GM08714 (cell line): Measurements from ENCODE around the gene CACNA1D.

Experiments
- H3K4me3 ChIP-seq: fragments of 200-500 bp; sonication (Bioruptor generic); 2 replicates; pipeline ENCODE4 v1.5.1; 2014; ENCODE audit warnings: mild to moderate bottlenecking, low read length, inconsistent platforms
- ZNF274 ChIP-seq: IDR thresholded peaks from 2 replicates; pipeline ENCODE4 v1.6.1; 2012; ENCODE audit warnings: mild to moderate bottlenecking, low read depth, low read length

The CACNA1D gene

DNA sequence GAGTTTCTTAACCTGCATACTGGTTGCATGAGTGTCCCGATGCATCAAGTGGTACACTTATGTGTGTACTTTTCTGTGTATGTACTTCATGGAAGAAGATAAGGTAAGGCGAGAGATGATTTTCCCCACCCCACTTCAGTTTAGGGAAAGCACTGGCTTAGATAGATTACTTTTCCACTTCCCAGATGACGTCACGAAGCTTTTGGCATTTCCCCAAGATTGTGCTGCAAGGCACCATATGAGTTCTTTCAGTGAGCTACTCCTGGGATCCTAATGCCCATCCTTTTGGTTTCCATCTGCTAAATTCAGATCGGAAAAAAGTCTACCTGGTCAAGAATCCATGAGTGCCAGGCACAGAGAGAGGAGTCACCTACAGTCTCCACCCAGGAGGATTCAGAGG lies 356.5 kb downstream of the CACNA1D start:
- TF ChIP-seq ZNF274 = no peak
- H3K4me3 ChIP-seq = no peak overlapping the region

DNA sequence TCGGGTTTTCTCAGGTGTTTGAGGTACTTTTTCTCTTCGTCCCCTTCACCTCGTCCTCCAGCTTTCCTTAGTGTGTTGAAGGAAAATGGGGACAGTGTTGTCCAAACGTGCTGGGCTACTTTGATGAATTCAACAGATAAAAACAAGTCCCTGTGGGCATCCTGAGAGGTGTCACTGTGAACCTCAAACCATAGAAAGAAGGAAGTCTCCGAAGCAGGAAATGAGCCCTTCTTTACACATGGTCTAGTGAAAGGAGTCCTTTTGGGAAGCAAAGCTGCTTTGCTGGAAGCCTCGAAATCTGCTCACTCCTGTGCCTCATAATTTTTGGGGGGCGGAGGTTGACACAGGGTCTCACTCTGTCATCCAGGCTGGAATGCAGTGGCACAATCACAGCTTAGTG lies 362.6 kb downstream of the CACNA1D start:
- no peak overlapping the region for H3K4me3 ChIP-seq
- no peak for TF ChIP-seq ZNF274

DNA sequence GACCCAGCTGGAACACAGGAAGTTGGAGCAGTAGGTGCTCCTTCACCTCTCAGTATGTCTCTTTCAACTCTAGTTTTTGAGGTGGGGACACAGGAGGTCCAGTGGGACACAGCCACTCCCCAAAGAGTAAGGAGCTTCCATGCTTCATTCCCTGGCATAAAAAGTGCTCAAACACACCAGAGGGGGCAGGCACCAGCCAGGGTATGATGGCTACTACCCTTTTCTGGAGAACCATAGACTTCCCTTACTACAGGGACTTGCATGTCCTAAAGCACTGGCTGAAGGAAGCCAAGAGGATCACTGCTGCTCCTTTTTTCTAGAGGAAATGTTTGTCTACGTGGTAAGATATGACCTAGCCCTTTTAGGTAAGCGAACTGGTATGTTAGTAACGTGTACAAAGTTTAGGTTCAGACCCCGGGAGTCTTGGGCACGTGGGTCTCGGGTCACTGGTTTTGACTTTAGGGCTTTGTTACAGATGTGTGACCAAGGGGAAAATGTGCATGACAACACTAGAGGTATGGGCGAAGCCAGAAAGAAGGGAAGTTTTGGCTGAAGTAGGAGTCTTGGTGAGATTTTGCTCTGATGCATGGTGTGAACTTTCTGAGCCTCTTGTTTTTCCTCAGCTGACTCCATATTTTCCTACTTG lies 363.8 kb downstream of the CACNA1D start:
- TF ChIP-seq ZNF274 = no peak

DNA sequence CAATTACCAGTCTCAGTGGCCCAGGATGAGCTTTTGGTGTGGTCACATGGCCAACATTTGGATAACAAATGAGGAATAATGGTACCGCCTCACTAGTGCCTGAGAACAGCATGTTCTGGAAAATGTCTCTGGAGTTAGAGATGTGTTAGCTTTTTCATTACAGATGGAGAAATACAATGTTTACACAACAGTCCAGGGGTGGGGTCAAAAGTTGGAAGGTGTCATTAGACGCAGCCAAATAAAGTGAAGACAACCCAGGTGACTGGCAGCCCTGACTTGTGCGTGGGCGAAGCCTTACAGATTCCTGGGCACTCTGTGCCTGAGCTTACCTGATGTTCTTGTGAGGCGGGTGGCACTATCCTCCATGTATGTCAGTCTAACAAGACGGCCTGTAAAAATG lies 364.8 kb downstream of the CACNA1D start:
- H3K4me3 ChIP-seq = no peak overlapping the region
- TF ChIP-seq ZNF274 = no peak

More for the DNA sequence above, 363.8 kb downstream of the CACNA1D start:
- no peak overlapping the region for H3K4me3 ChIP-seq

DNA sequence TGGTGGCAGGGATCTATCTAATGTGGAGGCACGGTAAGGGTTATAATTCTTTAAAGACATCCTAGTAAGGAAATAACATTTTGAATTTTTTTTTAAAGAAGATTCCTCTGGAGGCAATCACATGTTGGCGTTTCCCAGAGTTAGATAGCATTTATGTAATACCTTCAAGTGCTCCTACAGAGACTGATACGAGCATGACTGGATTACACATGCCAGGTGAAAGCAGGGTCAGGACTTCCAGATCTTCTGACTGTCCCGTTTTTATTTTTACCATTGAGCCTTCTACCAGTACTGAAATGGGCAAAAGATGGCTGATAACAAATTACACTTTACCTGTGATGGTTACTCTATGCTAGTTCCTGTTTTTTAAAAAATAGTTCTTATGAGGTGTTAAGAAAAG lies 365.8 kb downstream of the CACNA1D start:
- no peak for TF ChIP-seq ZNF274
- H3K4me3 ChIP-seq = no peak overlapping the region

DNA sequence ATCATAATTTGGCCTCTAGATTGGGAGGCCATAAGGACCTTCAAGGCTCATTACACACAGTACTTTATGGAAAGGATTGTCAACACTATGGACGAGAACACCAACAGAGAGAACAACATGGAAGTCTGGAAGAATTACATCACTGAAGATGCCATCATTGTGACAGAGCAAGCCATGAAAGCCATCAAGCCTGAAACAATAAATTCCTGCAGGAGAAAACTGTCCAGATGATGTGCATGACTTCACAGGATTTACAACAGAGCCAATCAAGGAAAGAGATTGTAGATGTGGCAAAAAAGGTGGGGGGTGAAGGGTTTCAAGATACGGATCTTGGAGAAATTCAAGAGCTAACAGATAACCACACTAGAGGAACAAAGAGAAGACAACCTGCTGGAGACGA lies 367.8 kb downstream of the CACNA1D start:
- no peak overlapping the region for H3K4me3 ChIP-seq
- no peak for TF ChIP-seq ZNF274

DNA sequence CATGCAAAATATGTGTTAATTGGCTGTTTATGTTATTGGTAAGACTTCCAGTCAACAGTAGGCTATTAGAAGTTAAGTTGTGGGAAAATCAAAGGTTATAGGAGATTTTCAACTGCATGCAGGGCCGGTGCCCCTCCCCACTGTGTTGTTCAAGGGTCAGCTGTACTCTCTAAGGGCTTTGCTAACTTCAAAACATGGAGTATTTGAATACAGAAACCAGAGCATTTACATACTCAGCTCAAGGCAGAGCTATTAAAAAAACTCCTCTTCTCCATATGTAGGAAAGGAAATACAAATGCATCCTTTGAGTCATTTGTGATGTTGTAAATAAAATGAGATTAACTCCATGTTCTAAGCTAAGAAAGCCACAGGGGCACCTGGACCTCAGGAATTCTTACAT lies 368.7 kb downstream of the CACNA1D start:
- TF ChIP-seq ZNF274 = no peak
- no peak overlapping the region for H3K4me3 ChIP-seq
